ENCODE results near the gene TRAF5.
"Not testable (repeated sequence)": the region's sequence is repeated elsewhere in the genome, so short reads cannot be mapped to it uniquely, and the experiment has no call there.

Gene TRAF5

DNA sequence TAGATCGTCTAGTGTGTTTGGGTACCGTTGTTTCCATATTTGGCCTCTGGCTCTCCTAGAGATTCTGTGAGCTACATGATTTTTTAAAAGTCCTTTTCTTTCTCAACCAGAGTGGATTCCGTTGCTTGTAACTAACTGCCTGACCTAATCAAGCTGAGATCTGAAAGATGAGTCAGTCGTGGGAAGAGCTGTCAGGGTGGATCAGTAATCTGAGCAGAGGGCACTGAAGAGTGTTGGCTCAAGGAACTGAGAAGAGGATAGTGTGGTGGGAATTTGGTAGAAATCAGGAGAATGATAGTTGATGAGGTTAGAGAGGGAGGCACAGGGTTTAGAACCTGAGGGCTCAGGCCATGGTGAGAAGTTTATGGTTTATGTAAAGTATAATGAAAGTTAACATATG, 52.2 kb downstream of the TRAF5 start:
- peak; percentile 90 for DNase-seq (ENCODE audit: low read depth)

DNA sequence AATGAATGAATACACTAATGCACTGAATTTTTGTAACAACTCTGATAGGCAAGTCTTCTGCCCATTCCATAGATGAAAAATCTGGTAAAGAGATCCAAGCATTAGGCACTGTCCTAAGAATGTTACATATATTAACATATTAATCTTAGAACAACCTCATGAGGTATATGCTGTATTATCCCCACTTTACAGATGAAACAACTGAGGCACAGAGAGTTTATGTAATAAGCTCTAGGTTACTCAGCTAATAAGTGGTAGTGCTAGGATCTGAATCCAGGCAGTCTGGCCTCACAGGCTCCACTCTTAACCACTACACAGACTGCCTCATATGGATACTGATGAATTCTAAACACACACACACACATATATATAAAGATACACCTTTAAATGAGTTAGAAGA, 52.8 kb downstream of the TRAF5 start:
- no peak for DNase-seq (ENCODE audit: low read depth)

- no peak for DNase-seq (ENCODE audit: low read depth)
Observed at GRCh38 chr1:211381481-211382181, 55.0 kb downstream of the TRAF5 start.

DNA sequence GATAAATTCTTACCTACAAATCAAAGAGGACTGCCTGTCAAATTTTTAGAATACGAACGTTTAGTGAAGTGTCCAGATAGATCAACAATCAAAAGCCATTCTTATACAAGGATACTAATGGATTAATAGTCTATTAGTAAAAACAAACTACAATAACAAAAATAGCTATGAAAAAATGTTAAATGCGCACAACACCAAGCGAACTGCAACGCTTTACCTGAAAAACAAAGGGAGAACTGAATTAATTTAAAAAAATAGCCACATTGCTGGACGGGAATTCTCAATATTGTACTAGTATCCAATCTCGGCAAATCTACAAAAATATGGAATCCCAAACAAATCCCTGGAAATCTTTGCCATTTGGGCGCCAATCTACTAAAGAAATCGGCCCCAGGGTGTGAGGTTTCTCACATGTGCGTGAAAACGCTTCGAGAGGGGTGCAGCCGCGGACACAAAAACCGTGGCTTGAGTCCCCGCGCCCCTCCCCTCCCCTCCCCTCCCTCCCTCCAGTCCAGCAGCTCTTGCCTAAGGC, 55.6 kb downstream of the TRAF5 start:
- no peak for DNase-seq (ENCODE audit: low read depth)

DNA sequence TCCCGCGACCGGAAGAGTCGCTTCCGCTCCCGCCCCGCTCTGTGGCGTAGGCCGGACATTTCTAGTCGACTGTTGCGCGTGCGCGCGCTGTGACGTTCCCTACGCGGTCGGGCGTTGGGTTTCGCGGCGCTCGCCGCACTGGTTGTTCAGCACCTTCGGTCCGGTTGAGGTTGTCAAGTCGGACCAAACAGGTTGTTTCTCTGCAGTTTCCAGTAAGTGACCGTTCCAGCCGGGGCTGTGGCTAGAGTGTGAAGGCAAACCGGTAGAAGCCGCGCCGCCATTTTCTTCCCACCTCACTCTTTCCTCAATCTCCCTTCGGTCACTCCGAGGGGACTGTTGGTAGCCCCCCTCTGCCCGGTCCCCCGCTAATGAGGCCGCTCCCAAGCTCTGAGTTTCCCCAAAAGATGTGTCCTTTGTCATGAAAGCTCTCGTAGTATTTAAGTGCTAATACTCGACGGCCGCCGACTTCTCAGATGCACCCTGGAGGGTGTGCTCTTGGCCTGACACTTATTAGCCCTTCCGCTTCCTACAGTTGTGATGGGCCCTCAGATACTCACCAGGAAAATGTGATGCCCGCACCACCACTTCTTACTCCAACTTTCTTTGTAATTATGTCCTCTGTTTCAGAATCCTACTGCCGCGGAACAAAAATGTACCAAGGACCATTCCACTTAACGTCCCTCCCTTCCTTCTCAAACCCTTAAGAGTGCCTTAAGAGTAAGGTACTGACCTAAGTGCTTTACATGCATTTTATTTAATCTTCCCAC, 56.3 kb downstream of the TRAF5 start:
- peak; percentile 91 for DNase-seq (ENCODE audit: low read depth)

DNA sequence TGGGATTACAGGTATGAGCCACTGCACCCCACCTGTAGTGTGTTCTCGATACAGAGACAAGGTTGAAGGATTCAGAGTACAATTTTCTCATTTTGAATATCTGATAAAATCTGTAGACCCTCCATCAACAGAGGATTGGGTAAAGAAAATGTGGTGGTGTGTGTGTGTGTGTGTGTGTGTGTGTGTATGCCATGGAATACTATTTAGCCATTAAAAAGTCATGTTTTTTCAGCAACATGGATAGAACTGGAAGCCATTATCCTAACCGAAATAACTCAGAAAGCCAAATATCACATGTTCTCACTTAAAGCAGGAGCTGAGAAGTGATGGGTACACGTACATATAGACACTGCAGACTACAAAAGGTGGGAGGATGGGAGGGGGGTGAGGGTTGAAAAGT, 57.9 kb downstream of the TRAF5 start:
- DNase-seq (ENCODE audit: low read depth) = no peak

GRCh38 chr1:211386921-211387320, 60.3 kb downstream of the TRAF5 start:
- peak; percentile 96 for DNase-seq (ENCODE audit: low read depth)

- DNase-seq (ENCODE audit: low read depth) = not testable (repeated sequence)
Observed at GRCh38 chr1:211390829-211391228, 64.2 kb downstream of the TRAF5 start.

- no peak for DNase-seq (ENCODE audit: low read depth)
Observed at GRCh38 chr1:211393203-211393602, 66.6 kb downstream of the TRAF5 start.

DNA sequence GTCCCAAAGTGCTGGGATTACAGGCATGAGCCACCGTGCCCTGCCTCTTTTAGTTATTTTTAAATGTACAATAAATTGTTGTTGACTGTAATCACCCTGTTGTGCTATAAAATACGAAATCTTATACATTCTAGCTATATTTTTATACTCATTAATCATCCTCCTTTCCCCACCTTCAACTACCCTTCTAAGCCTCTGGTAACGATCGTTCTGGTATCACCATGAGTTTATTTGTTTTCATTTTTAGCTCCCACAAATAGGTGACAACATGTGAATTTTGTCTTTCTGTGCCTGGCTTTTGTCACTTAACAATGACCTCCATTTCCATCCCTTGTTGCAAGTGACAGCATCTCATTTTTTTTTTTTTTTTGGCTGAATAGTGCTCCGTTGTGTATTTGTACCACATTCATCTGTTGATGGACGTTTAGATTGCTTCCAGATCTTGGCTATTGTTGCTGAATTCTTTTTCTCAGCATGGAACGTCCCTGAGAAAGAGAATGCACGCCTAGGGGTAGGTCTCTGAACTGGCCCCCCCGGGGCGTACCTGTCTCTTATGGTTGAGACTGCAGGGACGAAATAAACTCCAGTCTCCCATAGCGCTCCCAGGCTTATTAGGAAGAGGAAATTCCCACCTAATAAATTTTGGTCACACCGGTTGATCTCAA, 71.8 kb downstream of the TRAF5 start:
- DNase-seq (ENCODE audit: low read depth) = not testable (repeated sequence)

DNA sequence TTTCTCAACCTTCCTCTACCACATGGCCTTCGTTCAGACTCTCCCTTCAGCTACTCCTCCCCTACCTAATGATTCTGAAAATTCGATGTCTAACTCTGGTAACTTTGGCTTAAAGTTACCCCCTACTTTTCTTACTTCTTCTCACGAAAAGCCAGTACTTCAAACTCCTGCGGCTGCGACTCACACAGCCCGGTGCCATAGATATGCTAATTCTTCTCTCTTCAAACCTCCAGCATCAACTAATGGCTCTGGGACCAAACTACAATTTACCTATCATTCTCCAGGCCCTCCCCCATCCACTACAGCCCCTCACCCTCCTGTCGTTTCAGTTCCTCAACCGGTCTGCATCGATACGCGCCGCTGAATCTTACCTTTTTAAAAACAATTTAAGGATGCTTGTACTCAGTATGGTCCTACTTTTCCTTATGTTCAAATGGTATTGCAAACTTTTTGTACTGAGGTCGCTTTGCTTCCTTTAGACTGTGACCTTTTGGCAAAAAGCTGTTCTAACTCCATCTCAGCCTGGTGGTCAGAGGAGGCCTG, 73.3 kb downstream of the TRAF5 start:
- not testable (repeated sequence) for DNase-seq (ENCODE audit: low read depth)

DNA sequence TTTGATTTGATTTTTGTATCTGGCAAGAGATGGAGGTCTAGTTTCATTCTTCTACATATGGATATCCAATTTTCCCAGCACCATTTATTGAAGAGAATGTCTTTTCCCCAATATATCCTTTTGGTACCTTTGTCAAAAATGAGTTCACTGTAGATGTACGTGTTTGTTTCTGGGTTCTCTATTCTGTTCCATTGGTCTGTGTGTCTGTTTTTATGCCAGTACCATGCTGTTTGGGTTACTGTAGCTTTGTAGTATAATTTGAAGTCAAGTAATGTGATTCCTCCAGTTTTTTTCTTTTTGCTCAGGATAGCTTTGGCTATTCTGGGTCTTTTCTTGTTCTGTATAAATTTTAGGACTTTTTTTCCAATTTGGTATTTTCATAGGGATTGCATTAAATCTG, 75.1 kb downstream of the TRAF5 start:
- DNase-seq (ENCODE audit: low read depth) = not testable (repeated sequence)

- not testable (repeated sequence) for DNase-seq (ENCODE audit: low read depth)
Observed at GRCh38 chr1:211406086-211406485, 79.5 kb downstream of the TRAF5 start.

DNA sequence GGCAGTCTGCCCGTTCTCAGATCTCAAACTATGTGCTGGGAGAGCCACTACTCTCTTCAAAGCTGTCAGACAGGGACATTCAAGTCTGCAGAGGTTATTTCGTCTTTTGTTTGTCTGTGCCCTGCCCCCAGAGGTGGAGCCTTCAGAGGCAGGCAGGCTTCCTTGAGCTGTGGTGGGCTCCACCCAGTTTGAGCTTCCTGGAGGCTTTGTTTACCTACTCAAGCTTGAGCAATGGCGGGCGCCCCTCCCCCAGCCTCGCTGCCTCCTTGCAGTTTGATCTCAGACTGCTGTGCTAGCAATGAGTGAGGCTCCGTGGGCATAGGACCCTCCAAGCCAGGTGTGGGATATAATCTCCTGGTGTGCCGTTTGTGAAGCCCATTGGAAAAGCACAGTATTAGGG, 81.1 kb downstream of the TRAF5 start:
- DNase-seq (ENCODE audit: low read depth) = not testable (repeated sequence)

GRCh38 chr1:211411639-211412038, 85.0 kb downstream of the TRAF5 start:
- DNase-seq (ENCODE audit: low read depth) = peak; percentile 33

GRCh38 chr1:211415700-211416099, 89.1 kb downstream of the TRAF5 start:
- DNase-seq (ENCODE audit: low read depth) = peak; percentile 15

DNA sequence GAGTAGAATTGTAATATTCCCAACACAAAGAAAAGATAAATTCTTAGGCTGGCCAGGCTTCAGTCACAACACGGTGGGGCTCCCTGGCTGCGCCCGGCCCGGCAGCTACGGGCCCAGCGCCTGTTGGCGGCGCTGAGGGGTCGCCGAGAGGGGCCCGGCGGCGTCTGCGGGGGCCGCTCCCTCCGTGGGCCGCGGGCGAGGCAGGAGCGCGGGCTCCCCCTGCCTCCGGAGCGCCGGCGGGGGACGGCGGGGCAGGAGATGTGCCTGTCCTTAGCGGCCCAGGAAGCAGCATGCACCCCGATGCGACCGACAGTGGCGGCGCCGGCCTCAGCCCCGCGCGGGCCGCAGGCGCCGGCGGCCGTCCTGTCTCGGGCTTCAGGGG, 89.6 kb downstream of the TRAF5 start:
- not testable (repeated sequence) for DNase-seq (ENCODE audit: low read depth)

DNA sequence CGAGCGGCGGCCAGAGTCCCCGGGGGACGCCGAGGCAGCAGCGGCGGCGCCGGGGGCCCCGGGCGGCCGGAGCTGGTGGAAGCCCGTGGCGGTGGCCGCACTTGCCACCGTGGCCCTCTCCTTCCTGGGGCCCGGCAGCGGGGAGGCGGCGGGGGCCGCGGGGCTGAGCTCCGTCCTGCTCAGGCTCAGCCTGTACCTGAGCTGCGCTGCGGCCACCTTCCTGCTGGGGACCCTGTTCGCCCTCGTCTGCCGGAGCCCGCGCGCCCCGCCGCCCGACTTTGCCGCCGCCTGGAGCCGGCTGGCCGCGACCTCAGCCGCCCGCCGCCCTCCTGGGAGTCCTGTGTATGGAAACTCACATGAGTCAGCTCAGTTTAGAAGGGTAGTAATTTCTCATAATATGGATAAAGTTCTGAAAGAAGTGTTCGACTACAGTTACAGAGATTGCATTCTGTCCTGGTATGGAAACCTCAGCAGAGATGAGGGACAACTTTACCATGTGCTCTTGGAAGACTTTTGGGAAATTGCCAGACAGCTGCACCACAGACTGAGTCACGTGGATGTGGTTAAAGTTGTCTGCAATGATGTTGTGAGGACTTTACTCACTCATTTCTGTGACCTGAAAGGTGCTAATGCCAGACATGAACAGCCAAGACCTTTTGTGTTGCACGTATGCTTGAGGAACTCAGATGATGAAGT, 90.1 kb downstream of the TRAF5 start:
- peak; percentile 63 for DNase-seq (ENCODE audit: low read depth)

DNA sequence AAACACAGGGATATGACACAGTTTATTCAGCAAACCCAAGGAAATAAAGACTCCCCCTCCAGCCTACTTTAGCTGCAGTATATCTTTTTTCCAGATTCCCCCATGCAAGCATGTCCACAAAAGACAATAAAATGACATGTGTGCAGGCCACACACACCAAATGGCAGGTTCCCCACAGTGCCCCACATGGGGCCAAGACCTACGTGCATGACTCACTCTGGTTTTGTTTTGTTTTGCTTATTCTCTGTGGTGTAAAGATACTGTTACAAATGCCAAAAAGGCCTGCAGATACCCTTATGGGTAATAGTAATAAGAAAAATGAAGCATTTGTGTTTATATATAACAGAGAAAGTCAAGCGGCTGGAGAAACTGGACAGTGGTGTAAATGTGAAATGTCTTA, 93.8 kb downstream of the TRAF5 start:
- DNase-seq (ENCODE audit: low read depth) = peak; percentile 11

DNA sequence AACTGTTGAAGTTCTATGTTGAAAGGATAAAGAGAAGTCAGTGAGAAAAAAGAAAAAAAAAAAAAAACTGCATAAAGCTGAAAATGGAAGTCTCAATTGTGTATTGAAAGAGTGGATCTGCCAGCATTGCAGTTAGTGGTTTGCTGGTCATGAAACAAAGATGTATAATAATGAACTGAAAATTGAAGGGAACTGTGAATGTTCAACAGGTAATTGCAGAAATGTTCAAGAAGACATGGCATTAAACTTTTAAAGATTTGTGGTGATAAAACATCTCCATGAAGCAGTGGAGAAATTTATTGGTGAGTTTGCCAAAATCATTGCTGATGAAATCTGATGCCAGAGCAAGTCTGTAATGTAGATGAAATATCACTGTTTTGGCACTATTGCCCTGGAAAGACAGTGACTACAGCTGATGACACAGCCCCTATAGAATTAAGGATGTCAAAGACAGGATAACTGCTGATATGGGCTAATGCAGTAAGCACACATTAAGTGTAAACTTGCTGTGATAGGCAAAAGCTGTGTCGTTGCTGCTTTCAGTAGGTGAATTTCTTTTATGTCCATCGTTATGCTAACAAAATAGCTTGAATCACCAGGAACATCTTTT, 94.3 kb downstream of the TRAF5 start:
- DNase-seq (ENCODE audit: low read depth) = no peak

GRCh38 chr1:211424018-211424417, 97.4 kb downstream of the TRAF5 start:
- no peak for DNase-seq (ENCODE audit: low read depth)

All from amniotic epithelial cell (primary cell).